Spleen (tissue), 11 donors: ENCODE results near the gene DCXR. TPM values are rescaled to one million over a fixed set of nuclear protein-coding genes. Genes with fewer than 3 reads are reported as not detected.

Source experiments
- DNase-seq: peaks from one replicate; pipeline ENCODE4 v3.0.0-alpha.2; 2020
- H3K27ac ChIP-seq, 8 donors: fragments of 200-600 bp; sonication (generic) in 7 of 8; 1 replicate in 4 of 8; 2 replicates in 4 of 8; pipeline versions ENCODE4 v1.5.0 to v1.8.0; 2016 to 2021; ENCODE audit warnings: inconsistent platforms in 4 of 8, mild to moderate bottlenecking in 4 of 8, moderate library complexity in 1 of 8
- H3K27me3 ChIP-seq, 7 donors: fragments of 200-600 bp; sonication (generic) in 6 of 7; replicated peaks in 1 of 7; 1 replicate in 4 of 7; 2 replicates in 3 of 7; pipeline versions ENCODE4 v1.5.0 to v1.8.0; 2016 to 2021; ENCODE audit warnings: inconsistent platforms in 3 of 7, mild to moderate bottlenecking in 1 of 7
- H3K36me3 ChIP-seq, 6 donors: fragments of 200-600 bp; sonication (generic) in 5 of 6; 1 replicate in 4 of 6; 2 replicates in 2 of 6; pipeline versions ENCODE4 v1.5.0 to v1.8.0; 2016 to 2021; ENCODE audit warnings: inconsistent platforms in 2 of 6
- H3K4me1 ChIP-seq, 6 donors: fragments of 200-600 bp; sonication (generic) in 5 of 6; 1 replicate in 3 of 6; 2 replicates in 3 of 6; pipeline versions ENCODE4 v1.5.0 to v1.8.0; 2016 to 2021; ENCODE audit warnings: inconsistent platforms in 3 of 6
- H3K4me3 ChIP-seq, 8 donors: fragments of 200-600 bp; sonication (generic) in 7 of 8; 1 replicate in 4 of 8; 2 replicates in 4 of 8; pipeline versions ENCODE4 v1.5.0 to v1.8.0; 2016 to 2021; ENCODE audit warnings: inconsistent platforms in 4 of 8, mild to moderate bottlenecking in 4 of 8, moderate library complexity in 2 of 8
- H3K9me3 ChIP-seq, 8 donors: fragments of 200-600 bp; sonication (generic) in 7 of 8; 1 replicate in 4 of 8; 2 replicates in 4 of 8; pipeline versions ENCODE4 v1.5.0 to v1.8.0; 2016 to 2021; ENCODE audit warnings: inconsistent platforms in 4 of 8
- CTCF ChIP-seq, 11 experiments: fragments of 200-600 bp in 7 of 11; fragments of 450-650 bp in 4 of 11; sonication (generic) in 4 of 11; IDR thresholded peaks in 8 of 11; conservative IDR thresholded peaks in 3 of 11; 1 replicate in 7 of 11; 2 replicates in 4 of 11; pipeline versions ENCODE4 v1.4.0 to v1.8.0; 2016 to 2021; ENCODE audit warnings: antibody characterized with exemption in 11 of 11, inconsistent platforms in 4 of 11, mild to moderate bottlenecking in 1 of 11
- POLR2A ChIP-seq, 3 donors: fragments of 450-650 bp; IDR thresholded peaks; one replicate each; pipeline ENCODE4 v1.5.1; 2017; ENCODE audit warnings: antibody characterized with exemption in 3 of 3, mild to moderate bottlenecking in 1 of 3
- POLR2AphosphoS5 ChIP-seq, 3 donors: sonication (generic); formaldehyde crosslinking; IDR thresholded peaks; one replicate each; pipeline ENCODE4 v1.5.1; 2017; ENCODE audit warnings: antibody characterized with exemption in 3 of 3
- WGBS, 5 donors: extraction: QIAGEN DNeasy Blood & Tissue Kit in 3 of 5; methylation state at CpG; one replicate each; pipeline versions ENCODE4 v1.1.5 to v1.1.7; 2013 to 2018; 5-methylcytosine and 5-hydroxymethylcytosine counted together
- intact Hi-C: fragments of 100-400 bp; cut with DNase I; formaldehyde crosslinking; loops from one replicate; pipeline ENCODE4 v1.15.0; 2023; ENCODE audit warnings: low total_unique reads
- polyA plus RNA-seq, 3 donors: library from polyadenylated mRNA; stranded (reverse); fragments of 200-250 nt; gene quantifications; one replicate each; pipeline ENCODE4 v1.2.1, GENCODE V29; 2013
- total RNA-seq, 7 donors: library from RNA; depleted of rRNA in 3 of 7; stranded (reverse); fragments of >200 nt in 3 of 7; fragmentation: NEBNext Ultra II Directional in 4 of 7; extraction: Animal tissue kit (Norgen Biotek cat#: 25700) in 4 of 7; gene quantifications; one replicate each; pipeline versions ENCODE4 v1.1.0 to v1.2.1, GENCODE V29; 2016 to 2021
- donor health status: healthy with polysubstance abuse.
- donor health status: DM: no; HTN: no; CAD: no; lungs with moderate emphysema.
- donor health status: DM: no; HTN: no; CAD: no.
- donor health status: Bipolar disorder and iron deficiency.
- donor health status: healthy.
- donor health status: DM: no; HTN: no; CAD: no.
- donor health status: DM: yes; HTN: yes; CAD: no.

The DCXR gene
- total and polyA plus RNA-seq, 10 donors, result 44.2 to 88.0 (median 61.0) TPM

- no peak for TF ChIP-seq POLR2A (IDR thresholded peaks at IDR 0.05)
- TF ChIP-seq POLR2AphosphoS5 (IDR thresholded peaks at IDR 0.05), result no peak
- TF ChIP-seq CTCF (IDR thresholded peaks at IDR 0.05 in 8 of 11, conservative IDR thresholded peaks at IDR 0.05 in 3 of 11), result no peak
- no peaks in the 10 kb centered on the region for H3K9me3 ChIP-seq
- no peak overlapping the region for H3K27ac ChIP-seq
- H3K4me1 ChIP-seq, result peaks cover 8 to 13% (median 11%) of the 10 kb centered on the region in 6 donors
- intact Hi-C loops, result no loop called here
- DNase-seq, result no peak
- no peak overlapping the region for H3K4me3 ChIP-seq
- H3K36me3 ChIP-seq, result no peaks in the 10 kb centered on the region
- no peaks in the 10 kb centered on the region for H3K27me3 ChIP-seq
These were observed 33.1 kb upstream of the DCXR start for GRCh38 chr17:82070611-82071010.

GRCh38 chr17:82065638-82066303 is 28.3 kb upstream of the DCXR start, which contains the start of gene DUS1L:
DUS1L (minus strand) TSS chr17:82065804; CDS start chr17:82065059, 745 bp downstream.
- peak; percentile 91 for DNase-seq
- intact Hi-C loops, result no loop called here
- Histone ChIP-seq H3K4me3 (peak within 1 kb of the TSS; percentile 73 to 96 (median 91)), H3K27me3 (no peaks in the 10 kb centered on the region), H3K36me3 (peaks cover 0 to 34% (median 26%) of the 10 kb centered on the region in 6 donors), H3K4me1 (peaks cover 17 to 47% (median 34%) of the 10 kb centered on the region in 6 donors), H3K9me3 (no peaks in the 10 kb centered on the region), H3K27ac (peak within 1 kb of the TSS; percentile 84 to 94 (median 90))
- 10 to 35% (median 10%) methylated on average over 24 to 88 of the region's 88 CpGs for WGBS, 5 donors
- TF ChIP-seq POLR2A (IDR thresholded peaks at IDR 0.05) (peak in 1 of 3 donors; percentile 98), POLR2AphosphoS5 (IDR thresholded peaks at IDR 0.05) (peak; percentile 84 to 91 (median 85)), CTCF (IDR thresholded peaks at IDR 0.05 in 8 of 11, conservative IDR thresholded peaks at IDR 0.05 in 3 of 11) (no peak)

GRCh38 chr17:82065193-82065637 is 27.7 kb upstream of the DCXR start:
- H3K4me3 ChIP-seq, result peak overlapping the region; percentile 73 to 96 (median 91)
- TF ChIP-seq POLR2AphosphoS5 (IDR thresholded peaks at IDR 0.05), result no peak
- no peak for TF ChIP-seq CTCF (IDR thresholded peaks at IDR 0.05 in 8 of 11, conservative IDR thresholded peaks at IDR 0.05 in 3 of 11)
- TF ChIP-seq POLR2A (IDR thresholded peaks at IDR 0.05), result no peak
- intact Hi-C loops, result no loop called here
- peak overlapping the region in 7 of 8 donors; percentile 88 to 94 (median 91) for H3K27ac ChIP-seq
- peaks cover 17 to 47% (median 34%) of the 10 kb centered on the region in 6 donors for H3K4me1 ChIP-seq
- no peaks in the 10 kb centered on the region for H3K9me3 ChIP-seq
- H3K36me3 ChIP-seq, result peaks cover 0 to 40% (median 32%) of the 10 kb centered on the region in 6 donors
- DNase-seq, result peak; percentile 86
- H3K27me3 ChIP-seq, result no peaks in the 10 kb centered on the region
- 1 to 2% (median 1%) methylated on average over 23 to 47 of the region's 47 CpGs for WGBS, 5 donors

- Histone ChIP-seq H3K27ac (peak overlapping the region in 7 of 8 donors; percentile 88 to 94 (median 91)), H3K4me3 (peak overlapping the region; percentile 73 to 96 (median 91)), H3K36me3 (peaks cover 0 to 46% (median 38%) of the 10 kb centered on the region in 6 donors), H3K4me1 (peaks cover 17 to 51% (median 35%) of the 10 kb centered on the region in 6 donors), H3K27me3 (no peaks in the 10 kb centered on the region), H3K9me3 (no peaks in the 10 kb centered on the region)
- intact Hi-C loops, result no loop called here
- no peak for TF ChIP-seq POLR2A (IDR thresholded peaks at IDR 0.05)
- no peak for TF ChIP-seq POLR2AphosphoS5 (IDR thresholded peaks at IDR 0.05)
- no peak for TF ChIP-seq CTCF (IDR thresholded peaks at IDR 0.05 in 8 of 11, conservative IDR thresholded peaks at IDR 0.05 in 3 of 11)
- no peak for DNase-seq
- WGBS, 5 donors, result 41 to 57% (median 51%) methylated on average over 17 to 36 of the region's 36 CpGs
These were observed 27.1 kb upstream of the DCXR start for GRCh38 chr17:82064433-82065192.
